ENCODE data around the gene UBAC2. TPM values are rescaled to one million over a fixed set of nuclear protein-coding genes. Genes with fewer than 3 reads are reported as not detected.

The UBAC2 gene, protein sequence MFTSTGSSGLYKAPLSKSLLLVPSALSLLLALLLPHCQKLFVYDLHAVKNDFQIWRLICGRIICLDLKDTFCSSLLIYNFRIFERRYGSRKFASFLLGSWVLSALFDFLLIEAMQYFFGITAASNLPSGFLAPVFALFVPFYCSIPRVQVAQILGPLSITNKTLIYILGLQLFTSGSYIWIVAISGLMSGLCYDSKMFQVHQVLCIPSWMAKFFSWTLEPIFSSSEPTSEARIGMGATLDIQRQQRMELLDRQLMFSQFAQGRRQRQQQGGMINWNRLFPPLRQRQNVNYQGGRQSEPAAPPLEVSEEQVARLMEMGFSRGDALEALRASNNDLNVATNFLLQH
- 26.5 and 27.5 TPM in 2 replicates for total RNA-seq

GRCh38 chr13:99200432-99201167 lies at the start of gene UBAC2:
Gene UBAC2 (plus strand): TSS chr13:99200854. CDS start chr13:99200909, 55 bp downstream.

DNA sequence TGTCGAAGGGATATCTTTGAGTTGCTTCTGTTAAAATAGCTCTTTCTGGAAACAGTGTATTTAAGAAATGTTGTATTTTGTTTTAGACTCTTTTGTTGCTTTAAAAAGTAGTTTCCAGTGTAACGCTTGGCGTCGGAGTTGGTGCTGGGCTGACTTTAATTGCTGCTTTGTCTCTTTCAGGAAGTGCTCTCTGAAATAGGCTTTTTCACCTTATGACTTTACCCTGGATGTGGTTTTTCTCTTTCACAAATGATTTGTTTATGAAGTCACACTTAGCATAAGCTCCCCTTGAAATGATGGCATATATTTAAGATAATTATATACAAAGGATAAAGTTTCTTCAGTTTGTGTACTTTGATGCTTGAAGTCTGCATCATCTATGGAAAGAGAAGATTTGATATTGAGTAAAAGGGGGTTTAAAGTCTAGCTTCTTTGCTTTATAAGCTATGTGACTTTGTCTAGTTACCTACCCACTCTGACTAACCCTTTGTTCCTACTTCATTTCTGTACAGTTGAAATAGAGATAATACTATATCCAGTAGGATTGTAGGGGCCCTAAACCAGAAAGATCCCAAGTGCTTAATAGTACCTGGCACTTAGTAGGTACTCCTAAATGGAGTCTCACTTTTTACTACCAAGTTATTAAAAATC lies 57.7 kb downstream of the UBAC2 start, which contains the start of gene GPR18:
GPR18 (minus strand) TSS at position 170 of the 651 bp plus-strand sequence. CDS start 2,507 bp downstream, outside the sequence.

GRCh38 chr13:99307247-99307646 lies 106.6 kb downstream of the UBAC2 start, which contains the start of gene GPR183:
Gene GPR183 (minus strand): TSS chr13:99307399. CDS start chr13:99296145, 11,254 bp downstream.

Other genes with a start within 250 kb of the UBAC2 start
- 8.7 and 12.2 TPM in 2 replicates for gene DOCK9, start 222.8 kb upstream of the UBAC2 start, total RNA-seq
- not detected in 2 replicates for gene GPR18, start 57.5 kb downstream of the UBAC2 start, total RNA-seq
- 0.09 TPM in 1 of 2 replicates, not detected in the other for gene GPR183, start 106.5 kb downstream of the UBAC2 start, total RNA-seq